C4-2B (cell line): Measurements from ENCODE around the gene SRRM4.
A peak's percentile ranks its signal among the peaks of the same experiment; 100 is the strongest.

Experiments
- H3K27ac ChIP-seq: fragments of 450-650 bp; 2 replicates; pipeline ENCODE4 v1.5.1; 2017
- CTCF ChIP-seq: fragments of 450-650 bp; conservative IDR thresholded peaks from 2 replicates; pipeline ENCODE4 v1.5.1; 2017; ENCODE audit warnings: mild to moderate bottlenecking
- ZFX ChIP-seq: fragments of 450-650 bp; IDR thresholded peaks from 2 replicates; pipeline ENCODE4 v1.6.1; 2017

Gene SRRM4

GRCh38 chr12:118972982-118973381 lies 8.4 kb upstream of the SRRM4 start:
- no peak for TF ChIP-seq ZFX
- no peak for TF ChIP-seq CTCF
- H3K27ac ChIP-seq = no peak overlapping the region

DNA sequence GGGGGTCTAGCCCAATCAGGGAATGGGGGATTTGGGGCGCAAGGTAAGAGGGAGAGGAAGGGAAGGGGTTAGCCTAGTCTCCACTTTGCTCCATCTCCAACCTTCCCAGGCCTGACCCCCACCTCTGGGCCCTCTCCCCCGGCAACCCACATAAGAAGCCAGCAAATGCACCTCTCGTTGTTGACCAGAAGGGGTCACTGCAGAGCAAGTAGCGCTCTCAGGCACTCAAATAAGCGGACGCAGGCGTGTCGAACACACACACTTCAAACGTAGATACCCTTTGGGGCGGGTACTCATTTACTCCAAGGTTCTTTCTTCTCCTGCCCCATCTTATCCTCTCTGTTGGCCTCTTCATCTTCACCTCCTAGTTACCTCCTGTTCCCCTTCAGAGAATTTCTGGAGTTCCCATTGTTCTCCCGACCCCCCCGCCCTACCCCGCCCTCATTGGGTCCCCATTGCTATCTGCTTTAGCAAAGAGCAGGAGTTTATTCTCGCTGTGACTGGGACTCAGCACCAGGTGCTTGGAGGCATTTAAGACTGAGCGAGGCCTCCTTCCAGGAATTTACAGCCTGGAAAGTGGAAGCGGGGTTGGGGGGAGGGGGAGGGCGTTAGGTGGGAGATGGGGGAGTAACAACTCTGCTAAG lies 1.5 kb upstream of the SRRM4 start:
- H3K27ac ChIP-seq = no peak overlapping the region
- TF ChIP-seq ZFX = no peak
- TF ChIP-seq CTCF = peak; percentile 80

DNA sequence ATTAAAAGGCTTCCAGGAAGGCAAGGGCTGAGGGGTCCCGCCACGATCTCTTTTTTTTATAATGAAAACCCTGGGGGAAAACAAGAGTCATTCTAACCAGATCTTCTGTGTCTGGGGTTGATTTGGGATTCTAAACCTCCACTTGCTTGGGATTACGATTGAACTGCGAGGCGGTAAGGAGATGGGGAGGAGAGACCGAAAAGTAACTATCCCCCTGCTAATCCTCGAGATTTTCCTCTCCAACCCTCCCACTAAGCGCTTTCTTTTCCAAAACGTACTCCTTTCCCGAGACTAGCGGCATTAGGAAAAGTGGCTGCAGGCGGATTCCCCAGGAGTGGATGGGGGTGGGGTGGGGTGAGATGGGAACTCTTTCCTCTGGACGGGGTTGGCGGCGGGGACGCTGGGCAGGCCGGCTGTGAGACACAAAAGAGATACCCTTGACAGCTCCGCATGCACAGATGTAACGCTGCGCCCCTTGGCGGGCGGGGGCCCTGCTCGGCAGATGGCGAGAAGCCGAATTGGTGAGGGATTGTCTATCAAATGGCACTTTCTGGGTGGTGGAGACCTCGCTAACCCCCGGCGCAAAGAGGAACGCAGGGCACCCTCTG lies 830 bp upstream of the SRRM4 start:
- no peak overlapping the region for H3K27ac ChIP-seq

GRCh38 chr12:118982302-118982701 lies 961 bp downstream of the SRRM4 start:
- no peak overlapping the region for H3K27ac ChIP-seq
- TF ChIP-seq ZFX (no peak), CTCF (no peak)

More for the DNA sequence above, 830 bp upstream of the SRRM4 start:
- TF ChIP-seq ZFX = no peak
- no peak for TF ChIP-seq CTCF

DNA sequence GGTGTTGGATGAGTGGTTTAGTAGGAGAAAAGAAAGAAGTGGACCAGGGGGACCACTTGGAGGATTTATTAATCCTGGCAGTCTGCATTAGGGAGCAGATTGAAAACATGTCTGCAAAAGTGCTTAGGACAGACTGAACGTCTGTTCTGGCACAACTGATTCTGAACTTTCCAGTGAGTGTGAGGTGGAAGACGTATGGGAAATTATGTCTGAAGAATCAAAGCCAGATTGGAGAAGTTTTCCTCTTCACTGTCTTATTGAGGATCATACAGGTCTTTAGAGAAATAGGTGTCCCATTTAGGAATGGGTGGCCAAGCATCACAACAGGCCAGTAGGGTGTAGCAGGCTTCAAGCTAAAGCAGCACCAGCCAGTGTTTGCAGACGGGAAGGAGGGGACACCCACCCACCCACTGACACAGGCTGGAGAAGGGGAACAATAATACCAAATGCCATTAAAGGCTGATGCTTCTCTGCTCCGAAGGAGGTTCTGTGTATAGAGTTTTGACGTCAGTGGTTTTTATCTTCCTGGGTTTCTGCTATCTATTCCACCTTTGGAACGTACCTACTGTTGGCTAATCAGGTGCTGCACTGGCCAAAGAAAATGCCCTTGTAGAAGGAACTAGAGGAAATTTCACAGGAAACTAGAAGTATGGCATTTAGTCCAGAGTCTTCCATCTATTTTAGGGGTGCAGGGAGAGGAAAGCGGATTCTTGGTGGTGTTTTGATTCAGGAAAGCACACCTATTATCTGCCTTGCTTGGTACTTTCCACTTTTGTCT lies 1.8 kb downstream of the SRRM4 start:
- no peak overlapping the region for H3K27ac ChIP-seq
- no peak for TF ChIP-seq ZFX
- no peak for TF ChIP-seq CTCF

DNA sequence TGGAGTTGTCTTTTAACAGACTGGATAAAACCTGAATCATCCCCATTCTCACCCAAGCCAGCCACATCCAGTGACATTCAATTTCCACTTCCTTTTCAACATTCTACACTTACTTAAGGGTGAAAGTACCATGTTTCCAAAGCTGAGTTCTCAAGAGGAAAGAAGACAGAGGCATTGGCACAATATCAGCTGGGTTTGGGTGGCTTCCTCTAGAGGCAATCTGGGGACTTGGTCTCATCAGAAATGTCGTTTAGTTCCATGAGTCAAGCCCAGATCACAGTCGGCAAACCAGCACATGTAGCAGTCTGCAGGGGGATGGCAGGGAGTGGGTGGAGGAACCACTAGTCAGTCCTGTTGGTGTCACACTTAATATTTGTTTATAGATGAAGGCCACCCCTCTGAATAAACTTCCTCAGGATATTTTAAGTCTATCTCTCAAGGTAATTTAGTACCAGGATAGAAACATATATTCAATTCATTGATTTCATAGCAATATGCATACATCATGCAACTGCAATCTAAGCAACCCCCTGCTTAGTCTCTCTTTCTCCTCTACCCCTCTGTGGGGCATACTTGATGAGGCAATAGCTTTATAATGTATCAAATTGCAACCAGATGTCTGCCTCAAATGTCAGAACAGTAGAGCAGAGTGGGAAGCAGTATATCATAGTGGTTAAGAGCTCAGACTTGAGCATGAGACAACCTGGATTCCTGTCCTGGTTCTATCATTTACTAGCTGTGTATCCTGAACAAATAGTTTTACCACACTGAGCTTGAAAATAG lies 3.0 kb downstream of the SRRM4 start:
- TF ChIP-seq CTCF = no peak
- TF ChIP-seq ZFX = no peak

More for the DNA sequence above, 3.0 kb downstream of the SRRM4 start:
- H3K27ac ChIP-seq = no peak overlapping the region
